Adrenal gland (tissue), 12 donors: ENCODE results near the gene MAN1A2. TPM values are rescaled to one million over a fixed set of nuclear protein-coding genes. Genes with fewer than 3 reads are reported as not detected.

Source experiments
- DNase-seq, 7 donors: peaks; one replicate each; pipeline ENCODE4 v3.0.0-alpha.2; 2019 to 2020
- H3K27ac ChIP-seq, 5 donors: fragments of 200-600 bp; sonication (generic) in 4 of 5; 1 replicate in 3 of 5; 2 replicates in 2 of 5; pipeline versions ENCODE4 v1.5.1 to v1.8.0; 2016 to 2020; ENCODE audit warnings: mild to moderate bottlenecking in 1 of 5
- H3K27me3 ChIP-seq: fragments of 200-600 bp; 2 replicates; pipeline ENCODE4 v1.8.0; 2021
- H3K36me3 ChIP-seq, 2 donors: fragments of 200-600 bp; replicated peaks in 1 of 2; 1 replicate in 1 of 2; 2 replicates in 1 of 2; pipeline versions ENCODE4 v1.5.1 to v1.8.0; 2018 to 2022
- H3K4me1 ChIP-seq, 2 donors: fragments of 200-600 bp; replicated peaks in 1 of 2; 1 replicate in 1 of 2; 2 replicates in 1 of 2; pipeline versions ENCODE4 v1.5.1 to v1.8.0; 2018 to 2021
- H3K4me3 ChIP-seq, 4 donors: fragments of 200-600 bp; sonication (generic) in 3 of 4; one replicate each; pipeline ENCODE4 v1.5.1; 2016 to 2018
- H3K9me3 ChIP-seq, 3 donors: fragments of 200-600 bp; sonication (generic) in 1 of 3; replicated peaks in 1 of 3; 1 replicate in 2 of 3; 2 replicates in 1 of 3; pipeline versions ENCODE4 v1.5.1 to v1.8.0; 2016 to 2021
- POLR2A ChIP-seq, 2 donors: fragments of 450-650 bp; IDR thresholded peaks; one replicate each; pipeline ENCODE4 v1.6.1; 2017; ENCODE audit warnings: antibody characterized with exemption in 2 of 2, mild to moderate bottlenecking in 2 of 2, moderate library complexity in 1 of 2
- WGBS, 4 donors: extraction: QIAGEN DNeasy Blood & Tissue Kit in 2 of 4; methylation state at CpG; one replicate each; pipeline versions ENCODE4 v1.1.5 to v1.1.7; 2013 to 2017; 5-methylcytosine and 5-hydroxymethylcytosine counted together
- intact Hi-C, 2 donors: fragments of 100-400 bp; cut with DNase I; formaldehyde crosslinking; loops; one replicate each; pipeline versions ENCODE4 v1.14.1 to v1.15.0; 2022 to 2023
- polyA plus RNA-seq, 3 donors: library from polyadenylated mRNA; stranded (reverse); fragments of 200-250 nt in 2 of 3; fragments of 350-450 nt in 1 of 3; fragmentation: Illumina TruSeq in 1 of 3; extraction: RNeasy Lipid Tissue Mini Kit (QIAGEN cat#74804) in 1 of 3; gene quantifications; one replicate each; pipeline ENCODE4 v1.2.3, GENCODE V29; 2013 to 2014
- total RNA-seq, 9 donors: library from RNA; depleted of rRNA in 4 of 9; stranded (reverse); fragments of >200 nt in 4 of 9; fragments of 120-200 nt in 1 of 9; fragmentation: NEBNext Ultra II Directional in 1 of 9; extraction: Animal tissue kit (Norgen Biotek cat#: 25700) in 1 of 9; gene quantifications; one replicate each; pipeline versions ENCODE4 v1.1.0 to v1.2.4, GENCODE V29; 2013 to 2023
- TF ChIP-seq, protein P1 (sequence below), 6 experiments: fragments of 450-650 bp in 4 of 6; fragments of 200-600 bp in 2 of 6; sonication (generic) in 1 of 6; IDR thresholded peaks; 1 replicate in 5 of 6; 2 replicates in 1 of 6; pipeline versions ENCODE4 v1.5.1 to v1.8.0; 2016 to 2021; ENCODE audit warnings: antibody characterized with exemption in 6 of 6, mild to moderate bottlenecking in 2 of 6, moderate library complexity in 1 of 6
- donor health status: healthy with polysubstance abuse.
- donor health status: Bipolar disorder and iron deficiency.
- donor health status: DM: yes; HTN: yes; CAD: no.
- donor health status: DM: no; HTN: no; CAD: no.
- donor health status: DM: no; HTN: no; CAD: no.
- donor health status: DM: yes; HTN: yes; CAD: no.

Gene MAN1A2
- total and polyA plus RNA-seq, 12 donors, result 4.4 to 45.2 (median 34.1) TPM

- 91 to 98% (median 95%) methylated on average over 3 of the region's 3 CpGs for WGBS, 4 donors
- intact Hi-C loops, result loop anchor here in 1 of 2 donors (10.0 kb wide), 1 partner anchor 365 kb away; no protein-coding TSS in a partner anchor
Measured at GRCh38 chr1:117529683-117530082, 162.4 kb downstream of the MAN1A2 start.

DNA sequence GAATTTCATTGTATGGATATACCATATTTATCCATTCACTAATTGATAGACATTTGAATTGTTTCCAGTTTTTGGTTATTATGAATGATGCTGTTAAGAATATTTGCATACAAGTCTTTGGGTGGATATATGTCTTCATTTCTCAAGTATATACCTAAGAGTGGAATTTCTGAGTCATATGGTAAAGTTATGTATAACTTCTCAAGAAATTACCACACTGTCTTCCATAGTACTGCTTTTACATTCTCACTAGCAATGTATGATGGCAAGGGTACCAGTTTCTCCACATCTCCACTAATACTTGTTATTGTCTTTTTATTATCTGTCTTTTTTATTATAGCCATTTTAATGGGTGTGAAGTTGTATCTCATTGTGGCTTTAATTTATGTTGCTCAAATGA, 164.0 kb downstream of the MAN1A2 start:
- intact Hi-C loops, result loop anchor here in 1 of 2 donors (10.0 kb wide), 1 partner anchor 364 kb away; no protein-coding TSS in a partner anchor
- no peak overlapping the region for H3K4me3 ChIP-seq
- TF ChIP-seq, protein P1, sequence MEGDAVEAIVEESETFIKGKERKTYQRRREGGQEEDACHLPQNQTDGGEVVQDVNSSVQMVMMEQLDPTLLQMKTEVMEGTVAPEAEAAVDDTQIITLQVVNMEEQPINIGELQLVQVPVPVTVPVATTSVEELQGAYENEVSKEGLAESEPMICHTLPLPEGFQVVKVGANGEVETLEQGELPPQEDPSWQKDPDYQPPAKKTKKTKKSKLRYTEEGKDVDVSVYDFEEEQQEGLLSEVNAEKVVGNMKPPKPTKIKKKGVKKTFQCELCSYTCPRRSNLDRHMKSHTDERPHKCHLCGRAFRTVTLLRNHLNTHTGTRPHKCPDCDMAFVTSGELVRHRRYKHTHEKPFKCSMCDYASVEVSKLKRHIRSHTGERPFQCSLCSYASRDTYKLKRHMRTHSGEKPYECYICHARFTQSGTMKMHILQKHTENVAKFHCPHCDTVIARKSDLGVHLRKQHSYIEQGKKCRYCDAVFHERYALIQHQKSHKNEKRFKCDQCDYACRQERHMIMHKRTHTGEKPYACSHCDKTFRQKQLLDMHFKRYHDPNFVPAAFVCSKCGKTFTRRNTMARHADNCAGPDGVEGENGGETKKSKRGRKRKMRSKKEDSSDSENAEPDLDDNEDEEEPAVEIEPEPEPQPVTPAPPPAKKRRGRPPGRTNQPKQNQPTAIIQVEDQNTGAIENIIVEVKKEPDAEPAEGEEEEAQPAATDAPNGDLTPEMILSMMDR (IDR thresholded peaks at IDR 0.05), result no peak
- no peak for TF ChIP-seq POLR2A (IDR thresholded peaks at IDR 0.05)
- H3K36me3 ChIP-seq, result no peaks in the 10 kb centered on the region
- DNase-seq, result no peak
- no peak overlapping the region for H3K27ac ChIP-seq
- H3K27me3 ChIP-seq, result no peaks in the 10 kb centered on the region
- no peaks in the 10 kb centered on the region for H3K9me3 ChIP-seq
- peaks cover 0 to 5% of the 10 kb centered on the region in 2 donors for H3K4me1 ChIP-seq

More at GRCh38 chr1:117529683-117530082, 162.4 kb downstream of the MAN1A2 start:
- TF ChIP-seq, protein P1 (IDR thresholded peaks at IDR 0.05), result no peak
- TF ChIP-seq POLR2A (IDR thresholded peaks at IDR 0.05), result no peak
- H3K4me1 ChIP-seq, result peaks cover 0 to 5% of the 10 kb centered on the region in 2 donors
- H3K36me3 ChIP-seq, result no peaks in the 10 kb centered on the region
- H3K27me3 ChIP-seq, result no peaks in the 10 kb centered on the region
- H3K9me3 ChIP-seq, result no peaks in the 10 kb centered on the region
- DNase-seq, result no peak
- H3K4me3 ChIP-seq, result no peak overlapping the region
- no peak overlapping the region for H3K27ac ChIP-seq

GRCh38 chr1:117534995-117535467, 167.8 kb downstream of the MAN1A2 start:
- Histone ChIP-seq H3K36me3 (no peaks in the 10 kb centered on the region), H3K27me3 (no peaks in the 10 kb centered on the region), H3K4me3 (no peak overlapping the region), H3K9me3 (no peaks in the 10 kb centered on the region), H3K27ac (no peak overlapping the region), H3K4me1 (no peaks in the 10 kb centered on the region)
- no peak for TF ChIP-seq POLR2A (IDR thresholded peaks at IDR 0.05)
- TF ChIP-seq, protein P1 (IDR thresholded peaks at IDR 0.05), result peak; percentile 48 to 77 (median 64)
- intact Hi-C loops, result loop anchor here (5.0 to 10.0 kb wide), 2 partner anchors 217 to 360 kb away; no protein-coding TSS in a partner anchor
- peak in 5 of 7 donors; percentile 13 to 30 (median 27) for DNase-seq
- 8 to 11% (median 9%) methylated on average over 6 of the region's 6 CpGs for WGBS, 4 donors

DNA sequence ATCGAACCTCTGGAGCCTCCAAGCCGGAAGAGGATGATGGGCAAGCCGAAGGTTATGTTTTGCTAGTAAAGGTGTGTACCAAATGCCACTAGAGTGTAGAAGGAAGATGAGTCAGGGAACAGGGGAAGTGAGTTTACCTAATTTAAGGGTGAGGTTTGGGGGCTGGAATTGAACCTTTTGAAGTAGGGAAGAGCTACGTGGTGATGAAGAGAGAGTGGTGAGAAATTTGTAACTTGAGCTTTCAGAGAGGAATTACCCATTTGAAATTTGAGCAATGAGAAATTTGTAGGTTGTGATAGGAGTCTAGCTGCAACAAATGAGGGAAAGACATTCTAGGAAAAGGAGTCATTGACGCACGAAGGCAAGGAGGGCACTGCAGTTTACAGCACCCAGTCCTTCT, 168.6 kb downstream of the MAN1A2 start:
- no peaks in the 10 kb centered on the region for H3K27me3 ChIP-seq
- no peak overlapping the region for H3K27ac ChIP-seq
- intact Hi-C loops, result loop anchor here (5.0 to 10.0 kb wide), 2 partner anchors 216 to 359 kb away; no protein-coding TSS in a partner anchor
- no peak for DNase-seq
- H3K9me3 ChIP-seq, result no peaks in the 10 kb centered on the region
- WGBS, 4 donors, result 77 to 86% (median 84%) methylated on average over 6 of the region's 6 CpGs
- no peak for TF ChIP-seq POLR2A (IDR thresholded peaks at IDR 0.05)
- TF ChIP-seq, protein P1 (IDR thresholded peaks at IDR 0.05), result no peak
- no peak overlapping the region for H3K4me3 ChIP-seq
- no peaks in the 10 kb centered on the region for H3K36me3 ChIP-seq
- H3K4me1 ChIP-seq, result no peaks in the 10 kb centered on the region
